ENCODE measurements around the gene GOSR2.

GRCh38 chr17:46978489-46979146 lies 55.7 kb downstream of the GOSR2 start:
- no peak for TF ChIP-seq MAFF (IDR thresholded peaks at IDR 0.05; ENCODE audit: low read depth, low read length)
- no peak for TF ChIP-seq THAP11 (CRISPR knock-in tag; IDR thresholded peaks at IDR 0.05)
- no peak for TF ChIP-seq SAP130 (CRISPR knock-in tag; IDR thresholded peaks at IDR 0.05; ENCODE audit: low read depth)
- TF ChIP-seq CHD4 (IDR thresholded peaks at IDR 0.05; ENCODE audit: borderline replicate concordance, low read length) = no peak
- TF ChIP-seq EP300 (IDR thresholded peaks at IDR 0.05; ENCODE audit: low read depth in 2 of 2, low read length in 2 of 2) = no peak
- TF ChIP-seq EP300 (CRISPR knock-in tag; IDR thresholded peaks at IDR 0.05; ENCODE audit: borderline replicate concordance) = no peak
- TF ChIP-seq KLF12 (CRISPR knock-in tag; IDR thresholded peaks at IDR 0.05; ENCODE audit: borderline replicate concordance) = no peak
- no peak for TF ChIP-seq CTCF (CRISPR knock-in tag; IDR thresholded peaks at IDR 0.05)
- TF ChIP-seq ATF2 (CRISPR knock-in tag; IDR thresholded peaks at IDR 0.05) = no peak
- no peak for TF ChIP-seq FOSL1 (CRISPR knock-in tag; IDR thresholded peaks at IDR 0.05; ENCODE audit: borderline replicate concordance)
- no peak for TF ChIP-seq SMARCE1 (IDR thresholded peaks at IDR 0.05; ENCODE audit: borderline replicate concordance)
- TF ChIP-seq AFF4 (CRISPR knock-in tag; IDR thresholded peaks at IDR 0.05) = no peak
- no peak for TF ChIP-seq ZBTB3 (CRISPR knock-in tag; IDR thresholded peaks at IDR 0.05; ENCODE audit: borderline replicate concordance, low read depth)
- no peak for TF ChIP-seq ZNF230 (CRISPR knock-in tag; IDR thresholded peaks at IDR 0.05)
- no peak for TF ChIP-seq MYC (CRISPR knock-in tag; IDR thresholded peaks at IDR 0.05; ENCODE audit: borderline replicate concordance)

Measured in HepG2 (cell line).